ENCODE data around the gene RNH1.

DNA sequence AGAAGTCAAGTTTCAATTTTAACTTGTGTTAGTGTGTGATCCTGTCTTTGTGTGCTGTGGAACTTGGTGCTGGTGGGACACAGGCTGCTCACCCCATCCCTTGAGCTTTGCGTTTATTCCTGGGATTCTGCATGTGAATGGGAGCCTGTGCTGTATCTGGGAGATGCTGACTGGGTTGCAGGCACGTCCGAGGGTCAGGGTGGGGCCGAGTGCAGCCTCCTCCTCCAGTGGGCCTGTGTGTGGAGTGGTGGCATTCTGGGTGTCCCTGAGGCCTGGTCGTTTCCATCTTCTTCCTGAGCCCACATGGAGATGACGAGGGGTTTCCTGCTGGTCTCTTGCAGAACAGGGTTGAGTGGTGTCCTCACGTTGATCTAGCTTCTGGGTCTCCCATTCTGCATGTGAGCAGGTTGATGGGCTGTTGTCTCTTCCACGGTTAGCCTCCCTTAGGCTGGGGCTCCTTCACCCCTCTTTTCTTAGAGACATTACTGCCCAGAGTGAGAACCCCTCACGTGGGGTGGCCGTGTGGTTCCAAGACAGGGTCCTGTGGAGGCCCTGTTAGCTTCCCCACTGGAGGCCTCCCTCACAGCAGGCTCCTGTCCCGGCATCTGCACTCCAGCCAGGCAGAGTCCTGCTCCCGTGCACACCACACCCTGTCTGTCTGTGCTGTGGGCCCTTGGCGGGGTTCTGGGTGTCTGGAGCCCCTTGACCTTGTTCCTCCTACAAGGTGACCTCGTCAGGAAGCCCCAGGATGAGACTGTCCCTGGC, 52.1 kb downstream of the RNH1 start:
- TF ChIP-seq, protein P1, sequence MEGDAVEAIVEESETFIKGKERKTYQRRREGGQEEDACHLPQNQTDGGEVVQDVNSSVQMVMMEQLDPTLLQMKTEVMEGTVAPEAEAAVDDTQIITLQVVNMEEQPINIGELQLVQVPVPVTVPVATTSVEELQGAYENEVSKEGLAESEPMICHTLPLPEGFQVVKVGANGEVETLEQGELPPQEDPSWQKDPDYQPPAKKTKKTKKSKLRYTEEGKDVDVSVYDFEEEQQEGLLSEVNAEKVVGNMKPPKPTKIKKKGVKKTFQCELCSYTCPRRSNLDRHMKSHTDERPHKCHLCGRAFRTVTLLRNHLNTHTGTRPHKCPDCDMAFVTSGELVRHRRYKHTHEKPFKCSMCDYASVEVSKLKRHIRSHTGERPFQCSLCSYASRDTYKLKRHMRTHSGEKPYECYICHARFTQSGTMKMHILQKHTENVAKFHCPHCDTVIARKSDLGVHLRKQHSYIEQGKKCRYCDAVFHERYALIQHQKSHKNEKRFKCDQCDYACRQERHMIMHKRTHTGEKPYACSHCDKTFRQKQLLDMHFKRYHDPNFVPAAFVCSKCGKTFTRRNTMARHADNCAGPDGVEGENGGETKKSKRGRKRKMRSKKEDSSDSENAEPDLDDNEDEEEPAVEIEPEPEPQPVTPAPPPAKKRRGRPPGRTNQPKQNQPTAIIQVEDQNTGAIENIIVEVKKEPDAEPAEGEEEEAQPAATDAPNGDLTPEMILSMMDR (IDR thresholded peaks at IDR 0.05), result no peak
- TF ChIP-seq TCF7L2 (IDR thresholded peaks at IDR 0.05; ENCODE audit: low read depth, low read length) (no peak), POLR2AphosphoS5 (IDR thresholded peaks at IDR 0.05; ENCODE audit: low read depth, low read length) (no peak)
- TF ChIP-seq, protein P2, sequence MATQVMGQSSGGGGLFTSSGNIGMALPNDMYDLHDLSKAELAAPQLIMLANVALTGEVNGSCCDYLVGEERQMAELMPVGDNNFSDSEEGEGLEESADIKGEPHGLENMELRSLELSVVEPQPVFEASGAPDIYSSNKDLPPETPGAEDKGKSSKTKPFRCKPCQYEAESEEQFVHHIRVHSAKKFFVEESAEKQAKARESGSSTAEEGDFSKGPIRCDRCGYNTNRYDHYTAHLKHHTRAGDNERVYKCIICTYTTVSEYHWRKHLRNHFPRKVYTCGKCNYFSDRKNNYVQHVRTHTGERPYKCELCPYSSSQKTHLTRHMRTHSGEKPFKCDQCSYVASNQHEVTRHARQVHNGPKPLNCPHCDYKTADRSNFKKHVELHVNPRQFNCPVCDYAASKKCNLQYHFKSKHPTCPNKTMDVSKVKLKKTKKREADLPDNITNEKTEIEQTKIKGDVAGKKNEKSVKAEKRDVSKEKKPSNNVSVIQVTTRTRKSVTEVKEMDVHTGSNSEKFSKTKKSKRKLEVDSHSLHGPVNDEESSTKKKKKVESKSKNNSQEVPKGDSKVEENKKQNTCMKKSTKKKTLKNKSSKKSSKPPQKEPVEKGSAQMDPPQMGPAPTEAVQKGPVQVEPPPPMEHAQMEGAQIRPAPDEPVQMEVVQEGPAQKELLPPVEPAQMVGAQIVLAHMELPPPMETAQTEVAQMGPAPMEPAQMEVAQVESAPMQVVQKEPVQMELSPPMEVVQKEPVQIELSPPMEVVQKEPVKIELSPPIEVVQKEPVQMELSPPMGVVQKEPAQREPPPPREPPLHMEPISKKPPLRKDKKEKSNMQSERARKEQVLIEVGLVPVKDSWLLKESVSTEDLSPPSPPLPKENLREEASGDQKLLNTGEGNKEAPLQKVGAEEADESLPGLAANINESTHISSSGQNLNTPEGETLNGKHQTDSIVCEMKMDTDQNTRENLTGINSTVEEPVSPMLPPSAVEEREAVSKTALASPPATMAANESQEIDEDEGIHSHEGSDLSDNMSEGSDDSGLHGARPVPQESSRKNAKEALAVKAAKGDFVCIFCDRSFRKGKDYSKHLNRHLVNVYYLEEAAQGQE (IDR thresholded peaks at IDR 0.05; ENCODE audit: insufficient read depth in 1 of 2, low read depth in 2 of 2, low read length in 1 of 2), result no peak

All from Panc1 (cell line).